Measurements from ENCODE around the gene CENPU. TPM values are rescaled to one million over a fixed set of nuclear protein-coding genes. Genes with fewer than 3 reads are reported as not detected.
"Not testable (repeated sequence)": the region's sequence is repeated elsewhere in the genome, so short reads cannot be mapped to it uniquely, and the experiment has no call there.

The CENPU gene
- total RNA-seq, 2 donors from 2014 or later, result 69.9 to 96.2 TPM

- H3K4me3 Mint-ChIP-seq, result no peak overlapping the region
These were observed 7.1 kb upstream of the CENPU start for GRCh38 chr4:184740980-184741391.

GRCh38 chr4:184739575-184739974, 5.7 kb upstream of the CENPU start:
- not testable (repeated sequence) for H3K27me3 Mint-ChIP-seq (ENCODE audit: insufficient read depth); H3K4me3 Mint-ChIP-seq

More at GRCh38 chr4:184740980-184741391, 7.1 kb upstream of the CENPU start:
- H3K9me3 ChIP-seq (ENCODE audit: control insufficient read depth, low read length), result peaks cover 21% of the 10 kb centered on the region
- peaks cover 2% of the 10 kb centered on the region for H3K4me1 ChIP-seq (ENCODE audit: control insufficient read depth, insufficient read depth, low read length)
- H3K27me3 Mint-ChIP-seq (ENCODE audit: insufficient read depth), result no peaks in the 10 kb centered on the region
- no peak for TF ChIP-seq CTCF (conservative IDR thresholded peaks at IDR 0.05)
- no peak overlapping the region for H3K27ac ChIP-seq (ENCODE audit: low read depth, low read length)
- H3K36me3 Mint-ChIP-seq (ENCODE audit: low read depth), result no peaks in the 10 kb centered on the region
- H3K4me3 ChIP-seq (ENCODE audit: low read length), result no peak overlapping the region
- H3K9me3 Mint-ChIP-seq, result peaks cover 30% of the 10 kb centered on the region
- peaks cover 2% of the 10 kb centered on the region for H3K4me1 Mint-ChIP-seq
- peak; percentile 64 for DNase-seq
- H3K27ac Mint-ChIP-seq, result no peak overlapping the region
- no peaks in the 10 kb centered on the region for H3K36me3 ChIP-seq (ENCODE audit: control insufficient read depth, insufficient read depth, low read length)
- WGBS, 2 experiments (ENCODE audit: insufficient coverage in 1 of 2, insufficient read length in 1 of 2), result 92 to 96% methylated on average over 5 to 20 of the region's 20 CpGs
- H3K9ac ChIP-seq (ENCODE audit: extremely low read depth, low read length, poor library complexity, severe bottlenecking), result no peak overlapping the region
- H3K27me3 ChIP-seq (ENCODE audit: control insufficient read depth, insufficient read depth, low read length, poor library complexity, severe bottlenecking), result no peaks in the 10 kb centered on the region

GRCh38 chr4:184734758-184735157, 862 bp upstream of the CENPU start:
- Histone ChIP-seq H3K9me3 (ENCODE audit: control insufficient read depth, low read length) (peaks cover 3% of the 10 kb centered on the region), H3K9ac (ENCODE audit: extremely low read depth, low read length, poor library complexity, severe bottlenecking) (no peak overlapping the region), H3K4me1 (ENCODE audit: control insufficient read depth, insufficient read depth, low read length) (no peaks in the 10 kb centered on the region), H3K36me3 (ENCODE audit: control insufficient read depth, insufficient read depth, low read length) (peaks cover 8% of the 10 kb centered on the region), H3K27ac (ENCODE audit: low read depth, low read length) (no peak overlapping the region), H3K27me3 (ENCODE audit: control insufficient read depth, insufficient read depth, low read length, poor library complexity, severe bottlenecking) (no peaks in the 10 kb centered on the region), H3K4me3 (ENCODE audit: low read length) (peak overlapping the region; percentile 75)
- H3K4me1 Mint-ChIP-seq, result peaks cover 13% of the 10 kb centered on the region
- no peak overlapping the region for H3K27ac Mint-ChIP-seq
- H3K36me3 Mint-ChIP-seq (ENCODE audit: low read depth), result peaks cover 8% of the 10 kb centered on the region
- no peak for DNase-seq
- H3K4me3 Mint-ChIP-seq, result peak overlapping the region; percentile 97
- H3K9me3 Mint-ChIP-seq, result peaks cover 3% of the 10 kb centered on the region
- TF ChIP-seq CTCF (conservative IDR thresholded peaks at IDR 0.05), result no peak
- peaks cover 2% of the 10 kb centered on the region for H3K27me3 Mint-ChIP-seq (ENCODE audit: insufficient read depth)
- WGBS, 2 experiments (ENCODE audit: insufficient coverage in 1 of 2, insufficient read length in 1 of 2), result 73 to 74% methylated on average over 5 of the region's 6 CpGs

More at GRCh38 chr4:184739575-184739974, 5.7 kb upstream of the CENPU start:
- H3K27ac ChIP-seq (ENCODE audit: low read depth, low read length); H3K36me3 ChIP-seq (ENCODE audit: control insufficient read depth, insufficient read depth, low read length); H3K4me3 ChIP-seq (ENCODE audit: low read length); H3K9ac ChIP-seq (ENCODE audit: extremely low read depth, low read length, poor library complexity, severe bottlenecking); H3K4me1 Mint-ChIP-seq; H3K27me3 ChIP-seq (ENCODE audit: control insufficient read depth, insufficient read depth, low read length, poor library complexity, severe bottlenecking); H3K27ac Mint-ChIP-seq; DNase-seq; H3K36me3 Mint-ChIP-seq (ENCODE audit: low read depth); H3K4me1 ChIP-seq (ENCODE audit: control insufficient read depth, insufficient read depth, low read length): not testable (repeated sequence)
- 88% methylated on average over 1 of the region's 1 CpG; no CpG with 5 or more reads in 1 of the 2 experiments for WGBS, 2 experiments (ENCODE audit: insufficient coverage in 1 of 2, insufficient read length in 1 of 2)
- peaks cover 30% of the 10 kb centered on the region for H3K9me3 Mint-ChIP-seq
- H3K9me3 ChIP-seq (ENCODE audit: control insufficient read depth, low read length), result peaks cover 21% of the 10 kb centered on the region

- no peak for TF ChIP-seq CTCF (conservative IDR thresholded peaks at IDR 0.05)
- Mint-ChIP-seq H3K4me1 (peaks cover 13% of the 10 kb centered on the region), H3K36me3 (ENCODE audit: low read depth) (peaks cover 25% of the 10 kb centered on the region), H3K4me3 (peak overlapping the region; percentile 97), H3K27ac (peak overlapping the region; percentile 98), H3K27me3 (ENCODE audit: insufficient read depth) (peaks cover 2% of the 10 kb centered on the region), H3K9me3 (no peaks in the 10 kb centered on the region)
- peak overlapping the region; percentile 93 for H3K9ac ChIP-seq (ENCODE audit: extremely low read depth, low read length, poor library complexity, severe bottlenecking)
- no peaks in the 10 kb centered on the region for H3K9me3 ChIP-seq (ENCODE audit: control insufficient read depth, low read length)
- no peak for DNase-seq
- peaks cover 32% of the 10 kb centered on the region for H3K36me3 ChIP-seq (ENCODE audit: control insufficient read depth, insufficient read depth, low read length)
- H3K4me3 ChIP-seq (ENCODE audit: low read length), result peak overlapping the region; percentile 99
- no peaks in the 10 kb centered on the region for H3K27me3 ChIP-seq (ENCODE audit: control insufficient read depth, insufficient read depth, low read length, poor library complexity, severe bottlenecking)
- H3K4me1 ChIP-seq (ENCODE audit: control insufficient read depth, insufficient read depth, low read length), result no peaks in the 10 kb centered on the region
- WGBS, 2 experiments (ENCODE audit: insufficient coverage in 1 of 2, insufficient read length in 1 of 2), result 65 to 93% methylated on average over 2 to 4 of the region's 4 CpGs
- H3K27ac ChIP-seq (ENCODE audit: low read depth, low read length), result no peak overlapping the region
These were observed 1.8 kb downstream of the CENPU start for GRCh38 chr4:184732126-184732525.

All from endodermal cell (in vitro differentiated cells).